Measurements from ENCODE around the gene PLXNA2.

The PLXNA2 gene

DNA sequence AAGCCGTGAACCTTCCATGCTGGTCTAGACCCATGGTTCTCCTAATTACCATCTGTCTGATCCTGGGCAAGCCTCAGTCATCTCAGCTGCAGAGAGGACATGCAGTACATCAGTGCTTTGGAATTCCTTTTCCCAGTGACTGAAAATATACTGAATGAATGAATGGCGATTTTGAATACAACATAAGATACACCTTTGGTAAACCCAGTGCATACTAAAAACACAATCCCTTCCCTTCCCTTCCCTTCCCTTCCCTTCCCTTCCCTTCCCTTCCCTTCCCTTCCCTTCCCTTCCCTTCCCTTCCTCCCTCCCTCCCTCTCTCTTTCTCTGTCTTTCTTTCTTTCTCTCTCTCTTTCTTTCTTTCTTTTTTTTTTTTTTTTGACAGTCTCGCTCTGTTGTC, 21.3 kb upstream of the PLXNA2 start:
- DNase-seq, result no peak

DNA sequence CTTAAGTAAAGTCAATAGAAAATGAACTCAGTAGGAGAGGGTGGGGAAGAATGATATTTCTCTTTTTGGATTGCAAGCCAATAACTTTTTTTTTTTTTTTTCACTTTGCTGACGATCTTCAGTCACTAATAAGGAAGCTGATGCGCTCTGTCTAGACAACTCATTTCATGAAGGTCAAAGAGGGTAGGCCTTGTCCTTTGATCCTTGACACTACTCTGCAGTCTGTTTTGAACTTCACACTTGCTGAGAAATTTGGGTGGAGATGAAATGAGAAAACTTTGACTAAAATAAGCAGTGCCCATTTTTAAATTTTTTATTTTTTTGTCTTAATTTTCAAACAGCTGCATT, 20.9 kb upstream of the PLXNA2 start:
- no peak for DNase-seq

DNA sequence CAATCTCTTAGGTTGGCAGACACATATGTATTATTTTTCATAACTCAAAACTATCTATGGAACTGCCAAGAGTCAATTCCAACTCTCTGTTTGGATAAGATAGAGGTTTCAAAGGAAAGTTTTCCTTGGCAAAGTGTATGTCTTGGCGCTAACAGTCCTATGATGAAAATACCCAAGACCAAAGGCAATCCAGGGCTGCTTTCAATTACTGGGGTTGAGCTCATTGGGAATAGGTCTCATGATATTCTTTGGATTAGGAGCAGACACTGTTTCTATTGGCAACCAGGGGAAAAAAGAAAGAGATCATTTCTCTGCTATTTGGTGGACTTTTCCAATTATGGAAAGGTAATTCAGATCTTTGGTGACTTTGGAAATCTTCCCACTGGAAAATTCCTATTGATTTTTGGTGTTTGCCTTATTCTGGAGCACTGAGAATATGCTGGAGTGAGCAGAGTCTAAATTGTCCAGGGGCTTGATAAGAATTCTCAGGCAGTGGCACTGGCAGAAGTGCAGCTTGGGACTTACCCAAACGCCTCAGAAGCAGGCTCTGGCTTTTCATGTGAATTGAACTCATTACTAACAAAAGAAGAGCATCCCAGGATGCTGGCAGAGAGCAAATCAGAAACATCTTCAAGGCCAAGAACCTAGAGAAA, 20.4 kb upstream of the PLXNA2 start:
- DNase-seq, result no peak

DNA sequence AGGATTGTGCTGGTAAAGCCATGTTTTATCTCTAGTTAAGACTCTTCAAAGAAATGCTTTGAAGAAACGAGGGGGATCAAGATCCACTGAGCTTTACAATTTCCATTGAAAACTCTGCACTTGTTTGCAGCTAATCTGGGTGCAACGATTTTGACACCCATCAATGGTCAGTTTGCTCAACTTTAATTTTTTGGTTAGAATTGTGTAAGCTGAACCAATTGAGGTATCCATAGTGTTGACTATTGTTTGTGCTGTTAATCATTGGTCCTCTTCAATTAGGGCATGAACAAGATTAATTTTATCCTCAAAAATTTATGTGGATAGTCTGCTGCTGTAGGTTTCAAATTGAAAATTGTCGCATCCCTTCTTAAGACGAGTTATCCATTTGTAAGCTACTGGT, 17.7 kb upstream of the PLXNA2 start:
- DNase-seq, result no peak

DNA sequence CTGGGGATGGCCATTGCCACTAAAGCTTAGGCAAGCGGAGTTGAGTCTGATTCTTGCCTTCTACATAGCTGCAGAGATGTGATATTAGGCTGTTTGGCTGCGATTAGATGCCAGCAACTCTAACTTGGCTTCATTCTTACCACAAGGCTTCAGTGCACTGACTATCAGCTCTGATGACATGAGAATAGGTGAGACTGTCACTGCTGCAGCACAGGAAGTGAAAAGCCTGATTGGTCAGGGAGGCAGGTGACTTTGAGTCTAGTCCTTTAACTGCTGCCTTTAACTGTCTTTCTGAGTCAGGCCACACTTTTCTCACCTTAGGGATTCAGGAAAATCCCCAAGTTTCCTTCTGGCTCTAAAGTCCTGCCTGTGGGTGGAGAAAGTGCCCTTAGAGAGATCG, 14.1 kb upstream of the PLXNA2 start:
- no peak for DNase-seq

DNA sequence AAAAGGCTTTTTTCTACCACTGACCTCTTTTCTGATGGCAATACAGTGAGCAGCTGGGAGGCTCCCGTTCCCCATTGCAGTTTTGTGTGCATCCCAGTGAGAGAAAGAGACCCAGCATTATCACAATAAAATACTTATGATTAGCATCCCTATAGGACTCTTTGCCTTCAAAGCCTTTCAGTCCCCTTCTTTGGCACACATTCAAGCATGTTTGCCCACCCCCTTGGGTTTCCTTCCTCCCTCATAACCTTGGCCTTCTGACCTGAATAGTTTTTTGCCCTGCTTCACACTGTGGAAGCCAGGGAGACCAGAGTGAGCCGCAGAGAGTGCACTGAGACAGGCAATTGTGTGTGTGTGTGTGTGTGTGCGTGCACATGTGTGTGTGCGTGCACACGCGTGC, 13.2 kb upstream of the PLXNA2 start:
- DNase-seq, result no peak

DNA sequence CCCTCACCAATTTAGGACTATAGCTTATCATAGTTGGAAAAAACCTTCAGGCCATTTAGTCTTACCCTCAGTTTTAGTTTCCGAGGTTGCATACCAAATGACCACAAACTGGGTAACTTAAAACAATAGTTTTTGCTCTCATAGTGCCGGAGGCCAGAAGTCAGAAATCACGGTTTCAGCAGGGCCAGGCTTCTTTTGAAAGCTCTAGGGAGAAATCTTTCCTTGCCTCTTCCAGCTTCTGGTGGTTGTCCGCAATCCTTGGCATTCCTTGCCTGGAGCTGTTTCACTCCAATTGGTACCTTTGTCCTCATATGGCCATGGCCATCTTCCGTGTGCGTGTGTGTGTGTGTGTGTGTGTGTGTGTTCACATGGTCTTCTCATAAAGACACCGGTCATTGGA, 12.4 kb upstream of the PLXNA2 start:
- no peak for DNase-seq

DNA sequence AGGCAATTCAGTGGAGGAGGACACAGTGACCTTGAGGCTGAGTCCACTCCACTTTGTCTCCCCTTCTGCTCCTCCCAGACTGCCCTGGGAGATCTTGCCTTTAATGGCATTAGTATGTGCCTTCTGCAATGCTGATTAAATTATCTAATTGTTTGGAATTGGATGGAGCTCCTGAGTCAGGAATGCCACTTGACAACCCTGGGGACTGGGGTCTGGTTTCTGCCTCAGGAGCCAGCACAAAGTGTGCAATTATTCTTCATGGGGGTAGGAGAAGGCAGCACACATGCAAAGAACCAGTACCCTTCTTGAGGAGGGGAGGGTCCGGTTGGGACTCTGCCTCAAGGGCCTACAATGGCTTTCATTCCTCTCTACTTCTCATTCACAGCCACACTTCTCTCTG, 11.9 kb upstream of the PLXNA2 start:
- no peak for DNase-seq

DNA sequence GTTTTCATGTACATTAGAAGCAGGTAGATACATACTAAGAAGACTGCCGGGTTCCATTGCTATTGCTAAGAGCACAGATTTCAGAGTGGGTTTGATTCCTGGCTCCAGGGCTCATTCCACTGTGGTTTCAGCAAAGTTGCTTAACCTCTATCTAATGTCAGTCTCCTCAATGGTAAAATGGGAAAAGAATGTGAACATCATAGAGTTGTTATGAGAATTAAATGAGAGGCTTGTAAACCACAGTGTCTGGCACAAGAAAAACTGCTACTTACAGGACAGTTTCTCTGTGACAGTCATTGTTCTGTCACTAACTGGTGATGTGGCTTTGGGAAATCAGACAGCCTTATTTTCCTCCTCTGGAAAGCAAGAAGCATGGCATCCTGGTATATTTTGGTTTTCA, 10.7 kb upstream of the PLXNA2 start:
- DNase-seq, result no peak

DNA sequence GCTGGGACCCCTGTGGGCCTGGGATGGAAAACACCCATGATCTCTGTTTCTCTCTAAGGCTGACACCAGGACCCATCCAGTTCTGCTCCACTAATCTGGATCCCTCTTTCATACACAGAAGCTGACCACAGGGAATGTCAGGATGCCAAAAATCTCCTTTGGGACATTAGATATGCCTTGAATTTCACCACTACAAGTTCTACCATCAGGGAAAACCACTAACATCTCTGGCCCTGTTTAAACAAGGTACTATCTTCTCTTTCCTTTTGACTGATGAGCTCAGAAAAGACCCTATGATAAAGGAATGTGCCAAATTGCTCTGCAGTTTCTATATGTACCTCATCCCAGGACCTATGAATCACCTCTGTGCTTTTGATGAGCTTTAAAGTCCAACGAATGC, 10.2 kb upstream of the PLXNA2 start:
- no peak for DNase-seq

DNA sequence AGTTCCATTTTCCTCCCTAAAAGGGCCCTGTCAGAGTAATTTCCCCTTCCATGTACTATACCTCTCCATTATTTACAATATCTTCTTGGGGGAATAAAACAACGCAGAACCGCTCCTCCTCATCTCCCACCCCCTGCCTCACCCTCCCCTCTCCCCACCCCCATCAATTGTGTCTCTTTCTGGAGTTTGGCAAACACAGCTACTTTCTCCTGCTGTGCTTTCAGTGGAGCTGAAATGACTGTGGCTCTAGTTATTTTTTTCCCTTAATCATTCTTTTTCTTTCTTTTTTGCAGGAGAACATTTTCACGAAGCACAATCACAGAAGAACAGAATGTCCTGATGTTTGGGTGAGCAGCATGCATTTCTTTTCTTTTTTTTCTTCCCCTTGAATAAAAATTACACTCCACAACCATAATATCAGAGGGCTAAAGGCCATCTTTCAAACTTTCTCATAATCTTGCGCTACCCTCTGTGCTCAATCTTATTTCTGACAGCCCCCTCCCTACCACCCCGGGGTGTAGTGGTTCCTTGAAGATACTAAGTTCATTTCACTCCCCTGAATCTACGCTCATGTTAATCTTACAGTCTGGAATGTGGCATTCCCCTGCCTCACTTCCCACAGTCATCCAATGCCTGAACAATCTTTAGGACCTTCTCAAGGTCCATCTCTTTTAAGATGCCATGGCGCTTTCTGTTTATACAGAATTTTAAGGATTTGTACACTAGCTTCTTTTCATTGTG, 8.8 kb upstream of the PLXNA2 start:
- DNase-seq, result no peak

DNA sequence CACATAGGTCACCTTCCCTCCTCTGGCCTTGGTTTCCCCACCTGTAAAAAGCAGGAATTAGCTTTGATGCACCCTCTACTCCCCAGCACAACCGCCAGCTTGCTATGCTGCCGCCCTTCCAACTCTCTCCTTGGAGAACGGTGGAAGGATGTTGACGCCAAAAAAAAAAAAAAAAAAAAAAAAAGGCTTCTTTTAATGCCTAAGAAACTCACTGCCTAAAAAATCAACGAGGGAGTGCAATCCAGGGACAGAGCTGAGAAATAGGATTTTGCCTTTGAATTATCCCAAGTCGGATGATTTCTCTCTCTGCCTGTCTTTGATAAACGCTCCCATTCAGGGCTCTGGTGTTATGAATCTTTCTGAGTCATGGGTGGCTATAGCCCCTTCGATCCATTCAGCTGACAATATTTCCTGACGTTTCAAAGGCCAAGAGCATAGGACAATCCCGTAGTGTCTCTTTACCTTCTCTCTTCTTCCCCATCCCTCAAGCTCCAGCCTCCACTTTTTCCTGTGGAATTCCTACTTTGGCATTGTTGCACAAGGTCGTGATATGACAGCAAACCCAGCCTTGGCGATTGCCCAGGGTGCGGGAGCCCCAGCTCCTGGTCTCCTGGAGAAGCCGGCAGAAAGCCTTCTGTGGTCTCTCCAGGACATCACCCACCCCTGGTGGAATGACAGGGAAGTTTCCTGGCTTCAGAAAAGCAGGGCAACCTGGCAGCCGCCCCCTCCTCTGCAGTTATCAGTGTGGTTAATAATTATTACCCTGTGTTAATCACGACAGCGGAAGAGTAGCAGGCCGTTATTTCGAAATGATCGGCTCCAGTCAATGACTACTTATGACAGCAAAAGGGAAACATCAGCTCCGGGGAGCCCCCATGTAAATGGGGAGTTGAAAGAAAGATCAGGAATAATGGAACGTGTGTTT, 8.0 kb upstream of the PLXNA2 start:
- no peak for DNase-seq

DNA sequence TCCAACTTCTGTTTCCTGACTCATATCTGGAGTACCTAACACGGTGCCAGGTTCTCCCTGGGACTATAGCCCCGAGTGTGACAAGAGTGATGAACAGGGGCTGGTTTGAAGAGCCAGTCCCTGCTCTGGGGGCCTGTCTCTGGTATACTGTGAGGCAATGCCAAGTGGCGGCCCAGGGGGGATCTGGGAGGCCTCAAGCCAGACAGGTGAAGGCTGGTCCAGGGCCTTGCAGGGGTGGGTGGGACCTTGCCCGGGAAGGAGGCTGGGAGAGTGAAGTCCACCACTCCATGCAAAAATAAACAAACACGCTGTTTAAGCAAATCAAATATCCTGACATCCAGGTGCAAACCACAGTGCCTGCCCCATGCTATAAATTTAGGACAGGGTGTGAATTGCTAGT, 6.8 kb upstream of the PLXNA2 start:
- no peak for DNase-seq

DNA sequence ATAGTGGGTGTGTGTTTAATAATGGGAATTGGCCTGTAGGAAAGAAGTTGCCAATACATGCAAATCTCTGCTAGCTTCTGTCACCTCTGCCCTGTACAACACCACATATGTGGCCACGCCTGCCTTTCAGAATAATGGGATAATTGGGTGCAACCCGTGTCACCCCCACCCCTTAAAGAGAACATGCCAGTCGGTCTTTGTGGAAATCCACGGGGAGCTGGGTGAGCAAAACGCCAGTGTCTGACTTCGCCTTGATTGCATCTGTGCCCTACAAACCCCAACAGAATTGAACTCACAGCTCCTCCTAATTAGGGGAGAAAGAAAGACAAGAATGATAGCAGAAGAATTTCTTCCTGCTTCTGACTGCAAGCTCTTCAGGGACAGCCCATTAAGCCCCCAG, 6.4 kb upstream of the PLXNA2 start:
- DNase-seq, result no peak

DNA sequence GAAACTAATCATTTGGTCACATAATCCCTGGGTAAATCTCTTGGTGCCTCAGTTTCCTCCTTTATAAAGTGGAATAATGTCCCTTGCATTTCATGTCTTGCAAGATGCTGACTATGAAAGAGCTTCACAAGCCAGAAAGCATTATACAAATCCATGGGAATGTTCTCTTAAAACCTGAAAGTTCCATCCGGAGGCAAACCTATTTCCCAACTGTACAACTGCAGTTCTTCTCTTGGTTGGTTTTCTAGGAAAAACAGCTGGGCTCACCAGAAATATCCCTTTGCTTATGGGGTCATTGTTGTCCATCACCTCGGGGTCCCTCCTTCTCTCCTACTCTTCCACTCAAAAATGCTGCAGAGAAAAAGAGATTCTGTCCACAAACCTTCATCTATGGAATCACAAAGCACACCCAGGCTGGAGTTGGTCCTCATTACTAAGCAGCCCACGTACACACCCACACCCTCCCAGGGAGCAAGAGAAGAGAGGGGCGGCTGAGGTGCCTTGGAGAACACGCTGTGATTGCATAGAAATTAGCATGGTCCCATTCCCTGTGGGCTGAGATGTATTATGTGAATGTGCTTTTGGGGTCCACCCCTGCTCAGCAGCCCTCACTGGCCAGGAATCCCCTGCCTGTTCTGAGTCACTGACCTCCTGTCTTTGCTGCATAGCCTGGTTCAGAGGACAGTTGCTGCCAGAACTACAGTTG, 5.0 kb upstream of the PLXNA2 start:
- DNase-seq, result no peak

DNA sequence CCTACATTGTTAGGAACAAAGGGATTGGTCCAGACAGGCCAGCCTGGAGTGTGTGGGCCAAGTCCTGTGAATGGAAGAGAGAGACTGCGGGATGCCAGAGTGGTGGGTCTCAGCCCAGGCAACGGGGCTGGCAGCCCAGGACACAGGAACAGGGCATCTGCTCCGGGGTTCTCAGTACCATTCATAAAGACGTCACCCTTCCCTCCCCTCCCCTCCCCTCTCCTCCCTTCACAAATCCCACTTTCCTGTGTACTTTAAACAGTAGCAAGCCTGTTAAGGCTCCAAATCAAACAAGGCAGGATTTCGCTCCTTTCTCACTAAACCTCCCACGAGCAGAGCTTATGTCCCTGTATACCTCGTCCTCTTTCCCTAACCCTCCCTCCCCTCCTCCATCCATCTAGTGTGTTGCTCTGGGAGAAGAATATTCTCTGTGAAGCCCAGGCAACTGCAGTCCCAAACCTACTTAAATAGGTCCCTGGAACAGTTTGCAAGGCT, 4.2 kb upstream of the PLXNA2 start:
- no peak for DNase-seq

DNA sequence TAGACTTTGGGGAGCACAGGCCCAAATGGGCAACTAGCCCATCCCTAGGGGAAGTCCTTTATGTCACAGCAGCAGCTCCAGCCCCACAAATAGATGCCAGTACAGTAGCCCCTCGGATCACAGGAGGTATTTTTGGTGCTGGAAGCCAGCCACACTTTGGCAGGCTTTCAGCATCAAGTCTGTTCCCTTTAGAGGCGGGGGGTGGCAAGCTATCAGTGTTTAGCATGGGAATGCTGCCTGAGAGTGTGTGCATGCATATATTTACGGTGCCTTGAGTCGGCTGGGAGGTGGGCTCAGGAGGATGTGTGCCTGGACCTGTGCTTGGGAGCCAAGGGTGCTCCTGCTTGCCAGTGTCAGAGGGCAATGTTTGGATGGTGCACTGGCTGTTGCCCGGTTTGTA, 3.5 kb upstream of the PLXNA2 start:
- DNase-seq, result no peak

DNA sequence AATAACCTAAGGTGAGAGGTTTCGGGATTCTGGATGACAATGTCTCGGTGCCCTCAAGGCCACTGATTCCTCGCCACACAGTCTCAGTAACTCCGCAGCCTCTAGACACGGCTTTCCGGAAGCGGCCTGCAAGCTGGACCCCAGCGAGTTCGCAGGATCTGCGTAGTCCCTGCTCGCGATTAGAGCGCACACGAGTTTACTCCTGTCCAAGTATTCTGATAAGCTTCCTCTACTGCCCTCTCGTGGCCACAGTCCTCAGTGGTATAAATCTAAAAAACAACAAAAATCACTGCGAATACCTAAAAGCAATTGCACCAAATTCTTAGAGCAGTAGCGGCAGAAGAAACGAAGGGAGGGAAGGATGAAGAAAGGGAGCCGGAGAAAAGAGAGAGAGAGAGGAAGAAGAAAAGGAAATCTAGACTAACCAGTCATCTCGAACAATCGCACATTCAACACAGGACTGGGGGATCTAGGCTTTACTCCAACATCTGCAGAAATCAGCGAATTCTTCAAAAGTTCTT, 1.1 kb upstream of the PLXNA2 start:
- peak; percentile 78 for DNase-seq

DNA sequence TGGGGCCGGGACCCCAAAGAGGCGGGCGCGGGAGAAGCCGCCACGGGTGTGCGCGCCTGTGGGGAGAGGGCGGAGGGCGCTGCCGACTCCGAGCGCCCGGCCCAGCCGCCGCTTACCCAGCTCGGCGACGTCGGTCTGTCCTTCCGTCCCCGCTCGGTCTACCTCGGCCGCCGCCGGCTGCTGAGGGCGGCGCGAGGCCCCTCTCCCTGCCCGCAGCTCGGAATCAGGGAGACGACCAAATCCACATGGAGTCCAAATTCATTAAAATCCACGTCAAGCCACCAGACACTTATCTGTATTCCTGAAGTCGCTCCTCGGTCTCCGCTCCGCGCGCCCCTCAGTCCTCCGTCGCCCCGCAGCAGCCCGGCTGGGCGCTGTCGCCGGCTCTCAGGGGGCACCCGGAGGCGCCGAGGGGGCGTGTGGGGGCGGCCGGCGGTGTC, 637 bp downstream of the PLXNA2 start:
- DNase-seq, result peak; percentile 24

DNA sequence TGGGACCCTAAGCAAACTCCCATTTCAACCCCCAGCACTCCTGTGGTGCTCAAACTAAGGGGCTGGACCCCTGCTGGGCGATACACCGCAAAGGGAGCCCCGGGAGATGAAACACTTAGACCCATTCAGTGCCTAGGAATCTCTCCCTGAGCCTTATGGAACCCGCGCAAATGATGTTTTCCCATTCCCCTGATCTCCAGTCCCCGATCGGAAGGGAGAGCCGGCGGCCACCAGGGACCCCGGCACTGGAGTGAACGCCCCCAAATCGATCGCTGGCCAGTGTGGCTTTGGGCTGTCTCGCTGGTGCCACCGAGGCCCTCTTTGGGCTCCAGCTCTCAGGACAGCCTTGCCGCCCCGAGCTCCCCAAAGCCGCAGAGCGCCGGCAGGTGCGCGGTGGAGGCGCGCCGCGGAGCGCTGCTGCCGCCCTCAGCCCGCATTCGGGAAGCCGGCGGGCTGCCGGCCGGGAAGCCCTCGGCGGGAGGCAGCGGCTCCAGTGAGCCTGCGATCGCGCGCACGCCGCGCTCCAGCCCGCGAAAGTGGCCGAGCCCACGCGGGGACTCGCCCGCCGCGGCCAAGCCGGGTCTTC, 1.1 kb downstream of the PLXNA2 start:
- peak; percentile 24 for DNase-seq

DNA sequence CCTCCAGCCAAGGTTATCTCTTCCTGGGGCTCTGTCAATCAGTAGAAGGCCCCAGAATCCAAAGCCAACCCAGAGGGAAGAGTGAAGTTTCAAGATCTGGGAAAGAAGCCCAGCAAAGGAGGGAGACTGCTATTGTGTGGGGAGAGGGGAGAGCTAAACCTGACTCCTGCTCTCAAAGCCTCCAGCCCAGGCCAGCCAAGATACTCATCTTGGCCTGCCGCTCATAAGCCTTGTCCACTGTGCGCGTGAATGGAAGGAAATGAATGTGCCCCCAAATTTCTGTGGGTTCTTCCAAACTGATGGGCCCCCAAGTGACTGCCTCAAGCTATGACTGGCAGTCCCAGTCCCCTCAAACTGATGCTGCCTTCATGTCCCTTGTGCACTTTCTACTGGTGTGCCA, 2.0 kb downstream of the PLXNA2 start:
- no peak for DNase-seq

DNA sequence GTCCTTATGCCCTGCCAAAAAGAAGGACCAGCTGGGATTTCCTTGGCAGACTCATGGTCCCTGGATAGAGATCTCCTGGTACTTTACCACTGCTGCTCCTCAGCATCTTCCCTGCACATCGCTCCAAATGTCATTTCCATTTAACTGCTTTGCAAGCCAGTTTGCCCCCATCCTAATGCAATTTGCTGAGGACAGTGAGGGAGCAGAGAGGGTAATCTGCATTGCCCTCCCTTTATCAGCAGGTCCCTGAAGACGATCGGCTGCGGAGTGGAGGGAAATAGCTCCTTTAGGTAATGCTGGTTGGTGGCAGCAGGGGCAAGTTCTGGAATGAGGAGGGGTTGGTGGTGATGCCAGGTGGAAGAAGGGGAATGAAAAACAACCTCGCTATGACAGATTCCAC, 2.7 kb downstream of the PLXNA2 start:
- no peak for DNase-seq
